ENCODE results near the gene DDX39A. TPM values are rescaled to one million over a fixed set of nuclear protein-coding genes. Genes with fewer than 3 reads are reported as not detected.
"Not testable (repeated sequence)": the region's sequence is repeated elsewhere in the genome, so short reads cannot be mapped to it uniquely, and the experiment has no call there.

DDX39A gene
- total and polyA plus RNA-seq, 2 of the 13 experiments (the other 11 are each of a cell fraction or from before 2014, with no cell fraction given): 34.6 to 90.4 TPM

GRCh38 chr19:14452303-14452702, 33.2 kb upstream of the DDX39A start:
- H3K4me1 ChIP-seq (ENCODE audit: insufficient read depth, low read length); H4K20me1 ChIP-seq (ENCODE audit: insufficient read depth, low read length); ATAC-seq; H3K9me3 ChIP-seq (ENCODE audit: low read length); H3K27me3 ChIP-seq (ENCODE audit: control insufficient read depth in 1 of 2, insufficient read depth in 2 of 2, low read length in 2 of 2); H3K4me2 ChIP-seq (ENCODE audit: low read depth, low read length); H3K27ac ChIP-seq (ENCODE audit: extremely low read length, insufficient read depth, low read length); H3K4me3 ChIP-seq (replicated peaks in 1 of 3; ENCODE audit: insufficient read depth in 1 of 3, low read depth in 2 of 3, low read length in 3 of 3); FAIRE-seq; H3K79me2 ChIP-seq (ENCODE audit: insufficient read depth, low read length); CTCF ChIA-PET (ENCODE audit: low intra/inter-chr PET ratio, low total read pairs); POLR2A ChIA-PET; H2AFZ ChIP-seq (ENCODE audit: low read length); DNase-seq (ENCODE audit: low spot score); H3K9ac ChIP-seq (ENCODE audit: insufficient read depth, low read depth, low read length); in situ Hi-C loops (cut with HindIII; ENCODE audit: extremely low pct_ligation_motif_present, low pct_unique_long_range_greater_than_20kb); BruUV-seq (replicated peaks); intact Hi-C loops (cut with micrococcal nuclease; ENCODE audit: unreplicated experiment): not testable (repeated sequence)
- H3K36me3 ChIP-seq (replicated peaks in 1 of 2; ENCODE audit: control insufficient read depth in 1 of 2, insufficient read depth in 2 of 2, low read length in 2 of 2): peaks cover 7 to 31% of the 10 kb centered on the region in 2 experiments; a peak in 4 of 5 replicates
- 95% methylated on average over 3 of the region's 3 CpGs for WGBS (ENCODE audit: low lambda C conversion rate)

- Histone ChIP-seq H3K79me2 (ENCODE audit: insufficient read depth, low read length) (no peaks in the 10 kb centered on the region), H4K20me1 (ENCODE audit: insufficient read depth, low read length) (no peaks in the 10 kb centered on the region), H3K27me3 (ENCODE audit: control insufficient read depth in 1 of 2, insufficient read depth in 2 of 2, low read length in 2 of 2) (no peaks in the 10 kb centered on the region), H3K9me3 (ENCODE audit: low read length) (no peaks in the 10 kb centered on the region), H3K4me1 (ENCODE audit: insufficient read depth, low read length) (no peaks in the 10 kb centered on the region), H3K4me3 (replicated peaks in 1 of 3; ENCODE audit: insufficient read depth in 1 of 3, low read depth in 2 of 3, low read length in 3 of 3) (no peak overlapping the region), H3K27ac (ENCODE audit: extremely low read length, insufficient read depth, low read length) (no peak overlapping the region), H3K9ac (ENCODE audit: insufficient read depth, low read depth, low read length) (no peak overlapping the region), H3K36me3 (replicated peaks in 1 of 2; ENCODE audit: control insufficient read depth in 1 of 2, insufficient read depth in 2 of 2, low read length in 2 of 2) (peaks cover 9 to 45% of the 10 kb centered on the region in 2 experiments; a peak in 4 of 5 replicates), H2AFZ (ENCODE audit: low read length) (no peak overlapping the region), H3K4me2 (ENCODE audit: low read depth, low read length) (no peak overlapping the region)
- no peak; the same call in 1 of the 3 replicates for ATAC-seq
- FAIRE-seq: no peak
- BruUV-seq (replicated peaks): no TSS peak
- 100% methylated on average over 6 of the region's 19 CpGs for WGBS (ENCODE audit: low lambda C conversion rate)
- CTCF ChIA-PET (ENCODE audit: low intra/inter-chr PET ratio, low total read pairs): no interaction called here
- POLR2A ChIA-PET: no interaction called here
- in situ Hi-C loops (cut with HindIII; ENCODE audit: extremely low pct_ligation_motif_present, low pct_unique_long_range_greater_than_20kb): no loop called here
- intact Hi-C loops (cut with micrococcal nuclease; ENCODE audit: unreplicated experiment): no loop called here
- TF ChIP-seq PLSCR1 (CRISPR knock-in tag; IDR thresholded peaks at IDR 0.05; ENCODE audit: borderline replicate concordance) (no peak), FOXO4 (CRISPR knock-in tag; conservative IDR thresholded peaks at IDR 0.05) (no peak), TFE3 (CRISPR knock-in tag; IDR thresholded peaks at IDR 0.05) (no peak), ZBTB38 (CRISPR knock-in tag; IDR thresholded peaks at IDR 0.05) (no peak), PCBP2 (optimal IDR thresholded peaks at IDR 0.05; ENCODE audit: low read depth, low read length, poor library complexity, severe bottlenecking) (no peak), FOXP1 (IDR thresholded peaks at IDR 0.05) (no peak), FOXP1 (CRISPR knock-in tag; IDR thresholded peaks at IDR 0.05) (no peak), EZH2 (conservative IDR thresholded peaks at IDR 0.05; ENCODE audit: low read depth, low read length) (no peak)
- DNase-seq (ENCODE audit: low spot score): no peak
These were observed 31.7 kb upstream of the DDX39A start for GRCh38 chr19:14450876-14451275.
